ENCODE measurements around the gene PFN2.

GRCh38 chr3:149934524-149934923 is 36.2 kb downstream of the PFN2 start:
- no peak for TF ChIP-seq POLR2A (IDR thresholded peaks at IDR 0.05)
- TF ChIP-seq, protein P1, sequence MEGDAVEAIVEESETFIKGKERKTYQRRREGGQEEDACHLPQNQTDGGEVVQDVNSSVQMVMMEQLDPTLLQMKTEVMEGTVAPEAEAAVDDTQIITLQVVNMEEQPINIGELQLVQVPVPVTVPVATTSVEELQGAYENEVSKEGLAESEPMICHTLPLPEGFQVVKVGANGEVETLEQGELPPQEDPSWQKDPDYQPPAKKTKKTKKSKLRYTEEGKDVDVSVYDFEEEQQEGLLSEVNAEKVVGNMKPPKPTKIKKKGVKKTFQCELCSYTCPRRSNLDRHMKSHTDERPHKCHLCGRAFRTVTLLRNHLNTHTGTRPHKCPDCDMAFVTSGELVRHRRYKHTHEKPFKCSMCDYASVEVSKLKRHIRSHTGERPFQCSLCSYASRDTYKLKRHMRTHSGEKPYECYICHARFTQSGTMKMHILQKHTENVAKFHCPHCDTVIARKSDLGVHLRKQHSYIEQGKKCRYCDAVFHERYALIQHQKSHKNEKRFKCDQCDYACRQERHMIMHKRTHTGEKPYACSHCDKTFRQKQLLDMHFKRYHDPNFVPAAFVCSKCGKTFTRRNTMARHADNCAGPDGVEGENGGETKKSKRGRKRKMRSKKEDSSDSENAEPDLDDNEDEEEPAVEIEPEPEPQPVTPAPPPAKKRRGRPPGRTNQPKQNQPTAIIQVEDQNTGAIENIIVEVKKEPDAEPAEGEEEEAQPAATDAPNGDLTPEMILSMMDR (IDR thresholded peaks at IDR 0.05): no peak
